ENCODE measurements around the gene SLC12A3. TPM values are rescaled to one million over a fixed set of nuclear protein-coding genes. Genes with fewer than 3 reads are reported as not detected.

SLC12A3 gene
- total and polyA plus RNA-seq, 2 of the 8 experiments (the other 6 are each of a cell fraction or from before 2014, with no cell fraction given): not detected

GRCh38 chr16:56930486-56931270 is 65.7 kb downstream of the SLC12A3 start:
- Histone ChIP-seq H4K5ac (ENCODE audit: insufficient read length, low read depth, low read length) (no peak overlapping the region), H3K4me2 (ENCODE audit: insufficient read depth in 1 of 2, low read depth in 2 of 2, low read length in 2 of 2) (peak overlapping the region in 1 of 2 experiments; percentile 90; a peak in 2 of 4 replicates), H2BK120ac (replicated peaks; ENCODE audit: low read depth, low read length) (no peak overlapping the region), H4K20me1 (replicated peaks in 1 of 2; ENCODE audit: control insufficient read depth in 1 of 2, insufficient read depth in 2 of 2, low read length in 2 of 2) (peaks cover 4 to 7% of the 10 kb centered on the region in 2 experiments), H2BK5ac (ENCODE audit: low read depth, low read length) (no peak overlapping the region), H2AK5ac (ENCODE audit: low read depth, low read length) (no peak overlapping the region; the same call in 1 of the 2 replicates), H3K56ac (replicated peaks; ENCODE audit: insufficient read length, low read depth, low read length) (no peak overlapping the region), H2AFZ (ENCODE audit: low read length) (peak overlapping the region; percentile 77; the same call in 1 of the 2 replicates), H2BK20ac (ENCODE audit: low read length) (no peak overlapping the region; the same call in 1 of the 2 replicates), H3K23me2 (ENCODE audit: low read depth, low read length) (peaks cover 5% of the 10 kb centered on the region; the same call in 1 of the 2 replicates), H3K4ac (replicated peaks; ENCODE audit: insufficient read length, low read depth, low read length) (no peak overlapping the region), H3K27me3 (replicated peaks in 1 of 4; ENCODE audit: control insufficient read depth in 3 of 4, extremely low read depth in 1 of 4, insufficient read depth in 3 of 4, low read length in 3 of 4) (no peaks in the 10 kb centered on the region), H3K79me2 (ENCODE audit: control insufficient read depth in 1 of 2, insufficient read depth in 2 of 2, low read length in 2 of 2) (peaks cover 0 to 30% of the 10 kb centered on the region in 2 experiments; a peak in 2 of 4 replicates), H3K9me3 (ENCODE audit: insufficient read depth in 2 of 2, low read depth in 1 of 2, low read length in 1 of 2) (no peaks in the 10 kb centered on the region), H3K9ac (replicated peaks in 1 of 4; ENCODE audit: extremely low read depth in 1 of 4, low read depth in 3 of 4, low read length in 3 of 4) (no peak overlapping the region), H2BK12ac (ENCODE audit: low read depth, low read length) (peak overlapping the region; percentile 72), H2BK15ac (ENCODE audit: low read length) (0 out of 2 replicates have a peak overlapping the region, but pooled peaks have one; percentile 8), H3K27ac (ENCODE audit: low read depth, low read length) (no peak overlapping the region), H3K23ac (ENCODE audit: insufficient read length) (no peak overlapping the region), H3K36me3 (ENCODE audit: control insufficient read depth in 2 of 4, insufficient read depth in 4 of 4, low read length in 3 of 4) (peaks cover 2 to 8% (median 5%) of the 10 kb centered on the region in 4 experiments; a peak in 2 of 8 replicates), H3K4me3 (ENCODE audit: extremely low read depth in 1 of 4, insufficient read depth in 2 of 4, low read depth in 3 of 4, low read length in 4 of 4) (0 out of 8 replicates have a peak overlapping the region, but pooled peaks of 1 of the 4 experiments have one; percentile 89), H3K14ac (ENCODE audit: insufficient read length) (no peak overlapping the region), H3K4me1 (replicated peaks in 1 of 4; ENCODE audit: control insufficient read depth in 3 of 4, insufficient read depth in 4 of 4, low read length in 3 of 4) (peaks cover 5 to 17% (median 11%) of the 10 kb centered on the region in 4 experiments), H3K79me1 (ENCODE audit: low read depth, low read length) (no peaks in the 10 kb centered on the region), H4K8ac (ENCODE audit: extremely low read depth, insufficient read depth, low read length) (peak overlapping the region; percentile 51), H3K18ac (ENCODE audit: extremely low read depth, low read length) (no peak overlapping the region), H4K91ac (replicated peaks; ENCODE audit: insufficient read length, low read length) (no peak overlapping the region)
- POLR2A ChIA-PET (ENCODE audit: partially characterized antibody): interaction anchor here (0.6 to 11.4 kb wide), 21 partner anchors 9 to 250 kb away, joined by 3 to 125 read pairs (median 9); partner anchors contain the start of gene SLC12A3
- 85% methylated on average over 15 of the region's 15 CpGs; no CpG with 5 or more reads in 1 of the 2 experiments for WGBS, 2 experiments (ENCODE audit: extremely low coverage in 1 of 2, insufficient coverage in 1 of 2, insufficient read length in 1 of 2, insufficient replicate concordance in 2 of 2, low coverage in 1 of 2, low lambda C conversion rate in 2 of 2, missing lambda C conversion rate in 1 of 2)
- FAIRE-seq (no peak), DNase-seq (ENCODE audit: low read depth in 1 of 2, low spot score in 2 of 2) (no peak)
- no peak for TF ChIP-seq RBBP5 (IDR thresholded peaks at IDR 0.05; ENCODE audit: borderline replicate concordance, low read depth, low read length)
- no peak for TF ChIP-seq RFX5 (IDR thresholded peaks at IDR 0.05; ENCODE audit: borderline replicate concordance, low read depth, low read length)
- no peak for TF ChIP-seq POLR2A (IDR thresholded peaks at IDR 0.05; ENCODE audit: control extremely low read depth in 1 of 2, low read depth in 2 of 2, low read length in 2 of 2)
- no peak for TF ChIP-seq HDAC6 (IDR thresholded peaks at IDR 0.05; ENCODE audit: low read depth, low read length)
- no peak for TF ChIP-seq RXRA (IDR thresholded peaks at IDR 0.05; ENCODE audit: insufficient read depth, low read depth, low read length)
- TF ChIP-seq KDM5A (IDR thresholded peaks at IDR 0.05; ENCODE audit: low read length): no peak
- no peak for TF ChIP-seq FOSL1 (IDR thresholded peaks at IDR 0.05; ENCODE audit: insufficient read depth, low read depth, low read length)
- no peak for TF ChIP-seq RAD21 (IDR thresholded peaks at IDR 0.05 in 1 of 2, conservative IDR thresholded peaks at IDR 0.05 in 1 of 2; ENCODE audit: low read depth in 2 of 2, low read length in 2 of 2)
- TF ChIP-seq, protein P1, sequence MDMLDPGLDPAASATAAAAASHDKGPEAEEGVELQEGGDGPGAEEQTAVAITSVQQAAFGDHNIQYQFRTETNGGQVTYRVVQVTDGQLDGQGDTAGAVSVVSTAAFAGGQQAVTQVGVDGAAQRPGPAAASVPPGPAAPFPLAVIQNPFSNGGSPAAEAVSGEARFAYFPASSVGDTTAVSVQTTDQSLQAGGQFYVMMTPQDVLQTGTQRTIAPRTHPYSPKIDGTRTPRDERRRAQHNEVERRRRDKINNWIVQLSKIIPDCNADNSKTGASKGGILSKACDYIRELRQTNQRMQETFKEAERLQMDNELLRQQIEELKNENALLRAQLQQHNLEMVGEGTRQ (IDR thresholded peaks at IDR 0.05; ENCODE audit: low read length): no peak
- TF ChIP-seq JUND (IDR thresholded peaks at IDR 0.05; ENCODE audit: low read length): no peak
- CTCF ChIA-PET (ENCODE audit: partially characterized antibody): interaction anchor here (1.1 to 6.7 kb wide), 6 partner anchors 10 to 82 kb away, joined by 3 to 32 read pairs (median 4); no protein-coding TSS in a partner anchor

All from H1 (cell line).